Fibroblast of villous mesenchyme (primary cell): ENCODE results near the gene RNF44. TPM values are rescaled to one million over a fixed set of nuclear protein-coding genes. Genes with fewer than 3 reads are reported as not detected.

Source experiments
- DNase-seq: peaks from one replicate; pipeline ENCODE4 v3.0.0-alpha.2; 2010; ENCODE audit warnings: low read depth
- H3K4me3 ChIP-seq: 2 replicates; pipeline ENCODE4 v1.5.1; 2011; ENCODE audit warnings: low read depth, mild to moderate bottlenecking, low read length
- CTCF ChIP-seq: IDR thresholded peaks from 2 replicates; pipeline ENCODE4 v1.5.1; 2012; ENCODE audit warnings: low read depth, mild to moderate bottlenecking, low read length; ENCODE audit not compliant: insufficient read depth
- total RNA-seq: library from RNA; depleted of rRNA; stranded (reverse); fragments of >200 nt; gene quantifications from 2 replicates; pipeline ENCODE4 v1.2.3, GENCODE V29; 2012

The RNF44 gene
- total RNA-seq, 1 donor: 4.3 TPM

- no peak for DNase-seq
- no peak for TF ChIP-seq CTCF
- no peak overlapping the region for H3K4me3 ChIP-seq
These were observed 38.6 kb upstream of the RNF44 start for GRCh38 chr5:176575488-176576422.

GRCh38 chr5:176575066-176575465 is 37.9 kb upstream of the RNF44 start:
- no peak for DNase-seq
- H3K4me3 ChIP-seq: no peak overlapping the region
- no peak for TF ChIP-seq CTCF

DNA sequence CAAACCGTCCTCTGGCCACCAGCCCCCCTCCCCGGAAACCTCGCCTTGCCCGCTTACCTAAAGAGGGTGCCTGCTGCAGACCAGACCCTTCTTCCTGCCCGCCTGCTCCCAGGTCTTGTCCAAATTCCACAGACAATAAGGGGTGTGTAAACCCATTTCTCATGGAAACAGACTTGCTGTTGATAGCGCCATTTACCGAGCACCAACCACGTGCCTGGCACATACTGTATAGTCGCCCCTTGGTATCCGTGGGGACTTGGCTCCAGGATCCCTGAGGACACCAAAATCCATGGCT is 37.0 kb upstream of the RNF44 start:
- no peak overlapping the region for H3K4me3 ChIP-seq
- no peak for TF ChIP-seq CTCF
- no peak for DNase-seq

- no peak overlapping the region for H3K4me3 ChIP-seq
- peak; percentile 80 for TF ChIP-seq CTCF
- DNase-seq: peak; percentile 50
These were observed 36.5 kb upstream of the RNF44 start for GRCh38 chr5:176573564-176574296.

DNA sequence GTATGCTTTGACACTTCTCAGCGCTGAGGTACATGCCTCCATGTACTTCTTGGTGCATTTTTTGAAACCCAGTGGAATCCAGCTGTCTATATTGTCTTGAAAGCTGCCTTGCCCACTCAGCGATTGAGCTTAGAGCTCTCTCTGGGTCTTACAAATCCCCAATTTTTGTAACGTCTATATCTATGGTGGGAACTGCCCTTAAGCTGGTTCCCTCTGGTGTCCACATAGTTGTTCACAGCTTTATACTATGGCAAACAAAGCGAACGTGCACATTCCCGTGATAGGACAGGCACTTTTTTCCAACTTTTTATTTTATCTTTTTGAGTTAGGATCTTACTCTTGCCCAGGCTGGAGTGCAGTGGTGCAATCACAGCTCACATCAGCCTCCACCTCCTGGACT is 32.8 kb upstream of the RNF44 start:
- DNase-seq: peak; percentile 50
- H3K4me3 ChIP-seq: no peak overlapping the region
- TF ChIP-seq CTCF: peak; percentile 44

DNA sequence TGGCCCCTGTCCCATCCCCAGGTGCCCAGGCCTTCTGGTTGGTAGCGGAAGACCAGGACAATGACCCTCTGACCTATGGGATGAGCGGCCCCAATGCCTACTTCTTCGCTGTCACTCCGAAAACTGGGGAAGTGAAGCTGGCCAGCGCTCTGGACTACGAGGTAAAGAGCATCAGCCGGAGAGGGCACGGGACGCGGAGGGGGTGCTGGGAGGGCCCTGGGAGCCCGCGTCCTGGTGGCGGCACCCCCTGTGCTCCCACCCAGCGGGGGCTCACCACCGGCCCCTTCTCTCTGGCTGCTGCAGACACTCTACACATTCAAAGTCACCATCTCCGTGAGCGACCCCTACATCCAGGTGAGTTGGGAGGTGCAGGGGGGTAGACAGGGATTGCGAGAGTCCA is 31.5 kb upstream of the RNF44 start:
- no peak for DNase-seq
- no peak overlapping the region for H3K4me3 ChIP-seq
- no peak for TF ChIP-seq CTCF
